GM12878 (cell line): ENCODE data around the gene SRSF12. TPM values are rescaled to one million over a fixed set of nuclear protein-coding genes. Genes with fewer than 3 reads are reported as not detected.

Experiments used
- ATF7 ChIP-seq: fragments of 450-650 bp; IDR thresholded peaks from 2 replicates; pipeline ENCODE4 v1.6.1; 2016; ENCODE audit warnings: low read depth, mild to moderate bottlenecking
- BMI1 ChIP-seq: fragments of 450-650 bp; IDR thresholded peaks from 2 replicates; pipeline ENCODE4 v1.6.1; 2016; ENCODE audit warnings: mild to moderate bottlenecking, moderate library complexity, borderline replicate concordance
- CBFB ChIP-seq: IDR thresholded peaks from 2 replicates; pipeline ENCODE4 v1.6.1; 2016; ENCODE audit warnings: antibody characterized with exemption, low read depth
- CHD2 ChIP-seq: IDR thresholded peaks from 2 replicates; pipeline ENCODE4 v1.6.1; 2011; ENCODE audit warnings: low read depth, low read length, improper control_type of control experiment, borderline replicate concordance
- CHD4 ChIP-seq: fragments of 200-600 bp; sonication (generic); IDR thresholded peaks from 2 replicates; pipeline ENCODE4 v1.6.1; 2016; ENCODE audit warnings: mild to moderate bottlenecking
- E2F8 ChIP-seq: fragments of 450-650 bp; IDR thresholded peaks from 2 replicates; pipeline ENCODE4 v1.6.1; 2018; ENCODE audit warnings: mild to moderate bottlenecking, low read depth, moderate library complexity; ENCODE audit not compliant: partially characterized antibody
- MAX ChIP-seq: IDR thresholded peaks from 2 replicates; pipeline ENCODE4 v1.6.1; 2012; ENCODE audit warnings: low read depth, low read length, improper control_type of control experiment
- NR2C2 ChIP-seq: IDR thresholded peaks from 2 replicates; pipeline ENCODE4 v1.6.1; 2011; ENCODE audit warnings: borderline replicate concordance, low read depth; ENCODE audit not compliant: control insufficient read depth, insufficient read length
- NRF1 ChIP-seq: conservative IDR thresholded peaks from 2 replicates; pipeline ENCODE4 v1.6.1; 2011; ENCODE audit warnings: mild to moderate bottlenecking, low read depth, low read length, improper control_type of control experiment
- PAX8 ChIP-seq: fragments of 450-650 bp; IDR thresholded peaks from 2 replicates; pipeline ENCODE4 v1.6.1; 2017; ENCODE audit warnings: mild to moderate bottlenecking, moderate library complexity
- POLR2AphosphoS2 ChIP-seq: IDR thresholded peaks from 2 replicates; pipeline ENCODE4 v1.6.1; 2011; ENCODE audit warnings: low read depth, mild to moderate bottlenecking, low read length, improper control_type of control experiment, moderate library complexity
- POLR2AphosphoS5 ChIP-seq: IDR thresholded peaks from 2 replicates; pipeline ENCODE4 v1.6.1; 2011; ENCODE audit warnings: mild to moderate bottlenecking, low read length, inconsistent platforms
- RFX5 ChIP-seq: IDR thresholded peaks from 2 replicates; pipeline ENCODE4 v1.6.1; 2011; ENCODE audit warnings: low read depth, low read length, improper control_type of control experiment
- SREBF1 ChIP-seq: IDR thresholded peaks from 2 replicates; pipeline ENCODE4 v1.6.1; 2012; ENCODE audit warnings: mild to moderate bottlenecking, low read length
- polyA plus RNA-seq, 11 experiments: library from polyadenylated mRNA; depleted of rRNA in 4 of 11; unstranded in 6 of 11; stranded (reverse) in 5 of 11; fragments of >200 nt; fragmentation: Nextera tagmentation in 4 of 11; fragmentation: Illumina TruSeq in 1 of 11; extraction: Ambion mirVana in 4 of 11; extraction: Trizol in 1 of 11; gene quantifications; 1 replicate in 1 of 11; 2 replicates in 10 of 11; pipeline versions ENCODE4 v1.2.1 to v1.2.3, GENCODE V29; 2011 to 2016; ENCODE audit warnings: inconsistent platforms in 2 of 11, missing spikeins in 2 of 11, low read depth in 1 of 11
- total RNA-seq, 4 experiments: library from RNA; depleted of rRNA in 3 of 4; stranded (reverse); fragments of >200 nt in 3 of 4; fragmentation: Illumina TruSeq in 1 of 4; extraction: Trizol in 1 of 4; gene quantifications; 2 replicates each; pipeline versions ENCODE4 v1.2.1 to v1.2.3, GENCODE V29; 2013 to 2021

The SRSF12 gene
- total and polyA plus RNA-seq, 10 of the 15 experiments (the other 5 are each of a cell fraction or from before 2014, with no cell fraction given), result 0.03 to 0.23 TPM; not detected in 8

GRCh38 chr6:89081423-89082322, 36.2 kb downstream of the SRSF12 start (continued):
- peak; percentile 63 for TF ChIP-seq ATF7
- no peak for TF ChIP-seq E2F8
- no peak for TF ChIP-seq NR2C2
- no peak for TF ChIP-seq SREBF1
- TF ChIP-seq MAX, result no peak
- TF ChIP-seq NRF1, result no peak
- TF ChIP-seq RFX5, result peak; percentile 95
- TF ChIP-seq POLR2AphosphoS2, result peak; percentile 95
- TF ChIP-seq POLR2AphosphoS5, result peak; percentile 78
- TF ChIP-seq BMI1, result no peak
- 0 out of 2 replicates have a peak, but pooled peaks have one; percentile 22 for TF ChIP-seq CBFB
- no peak for TF ChIP-seq PAX8
- no peak for TF ChIP-seq CHD4
- peak; percentile 95 for TF ChIP-seq CHD2
